ENCODE data around the gene CNTN4.

Gene CNTN4

GRCh38 chr3:2274526-2274925 lies 175.9 kb downstream of the CNTN4 start:
- peak; percentile 6 for DNase-seq

- no peak for DNase-seq
Observed at GRCh38 chr3:2283818-2284217, 185.2 kb downstream of the CNTN4 start.

GRCh38 chr3:2300938-2301337 lies 202.3 kb downstream of the CNTN4 start:
- no peak for DNase-seq

- DNase-seq: no peak
Observed at GRCh38 chr3:2301361-2301760, 202.7 kb downstream of the CNTN4 start.

GRCh38 chr3:2303566-2303965 lies 204.9 kb downstream of the CNTN4 start:
- DNase-seq: peak; percentile 61

GRCh38 chr3:2311022-2311421 lies 212.4 kb downstream of the CNTN4 start:
- DNase-seq: no peak

GRCh38 chr3:2317521-2317920 lies 218.9 kb downstream of the CNTN4 start:
- DNase-seq: no peak

- DNase-seq: peak; percentile 30
Observed at GRCh38 chr3:2334921-2335320, 236.3 kb downstream of the CNTN4 start.

- DNase-seq: no peak
Observed at GRCh38 chr3:2343031-2343682, 244.5 kb downstream of the CNTN4 start.

GRCh38 chr3:2352134-2352762 lies 253.6 kb downstream of the CNTN4 start:
- no peak for DNase-seq

- DNase-seq: peak; percentile 87
Observed at GRCh38 chr3:2354702-2355101, 256.0 kb downstream of the CNTN4 start.

- no peak for DNase-seq
Observed at GRCh38 chr3:2356298-2356950, 257.8 kb downstream of the CNTN4 start.

GRCh38 chr3:2360815-2361214 lies 262.1 kb downstream of the CNTN4 start:
- DNase-seq: no peak

- no peak for DNase-seq
Observed at GRCh38 chr3:2362122-2362521, 263.5 kb downstream of the CNTN4 start.

GRCh38 chr3:2363854-2364253 lies 265.2 kb downstream of the CNTN4 start:
- no peak for DNase-seq

- DNase-seq: no peak
Observed at GRCh38 chr3:2370317-2370716, 271.7 kb downstream of the CNTN4 start.

GRCh38 chr3:2372306-2372705 lies 273.6 kb downstream of the CNTN4 start:
- peak; percentile 55 for DNase-seq

GRCh38 chr3:2375376-2375775 lies 276.7 kb downstream of the CNTN4 start:
- peak; percentile 68 for DNase-seq

GRCh38 chr3:2377281-2377680 lies 278.6 kb downstream of the CNTN4 start:
- peak; percentile 4 for DNase-seq

- no peak for DNase-seq
Observed at GRCh38 chr3:2390926-2391532, 292.4 kb downstream of the CNTN4 start.

GRCh38 chr3:2391896-2392295 lies 293.2 kb downstream of the CNTN4 start:
- DNase-seq: no peak

GRCh38 chr3:2392981-2393380 lies 294.3 kb downstream of the CNTN4 start:
- no peak for DNase-seq

GRCh38 chr3:2415083-2415482 lies 316.4 kb downstream of the CNTN4 start:
- no peak for DNase-seq

- no peak for DNase-seq
Observed at GRCh38 chr3:2420919-2421318, 322.3 kb downstream of the CNTN4 start.
